HEK293T (cell line): Measurements from ENCODE around the gene HCK.

Experiments
- ARNT ChIP-seq: fragments of 450-650 bp; IDR thresholded peaks from 2 replicates; pipeline ENCODE4 v1.6.1; 2017; ENCODE audit warnings: mild to moderate bottlenecking
- BHLHE40 ChIP-seq: fragments of 450-650 bp; IDR thresholded peaks from 2 replicates; pipeline ENCODE4 v1.6.1; 2016; ENCODE audit warnings: mild to moderate bottlenecking, moderate library complexity, borderline replicate concordance
- ELF4 ChIP-seq: fragments of 450-650 bp; IDR thresholded peaks from 2 replicates; pipeline ENCODE4 v1.6.1; 2017; ENCODE audit warnings: antibody characterized with exemption
- FOXA1 ChIP-seq: fragments of 450-650 bp; IDR thresholded peaks from 2 replicates; pipeline ENCODE4 v1.6.1; 2016; ENCODE audit warnings: mild to moderate bottlenecking
- FOXK2 ChIP-seq: fragments of 450-650 bp; IDR thresholded peaks from 2 replicates; pipeline ENCODE4 v1.6.1; 2016; ENCODE audit warnings: mild to moderate bottlenecking
- SP1 ChIP-seq: fragments of 450-650 bp; IDR thresholded peaks from 2 replicates; pipeline ENCODE4 v1.6.1; 2017
- SUZ12 ChIP-seq: fragments of 450-650 bp; IDR thresholded peaks from 2 replicates; pipeline ENCODE4 v1.6.1; 2016; ENCODE audit warnings: mild to moderate bottlenecking
- TARDBP ChIP-seq: fragments of 450-650 bp; IDR thresholded peaks from 2 replicates; pipeline ENCODE4 v1.6.1; 2016

DNA sequence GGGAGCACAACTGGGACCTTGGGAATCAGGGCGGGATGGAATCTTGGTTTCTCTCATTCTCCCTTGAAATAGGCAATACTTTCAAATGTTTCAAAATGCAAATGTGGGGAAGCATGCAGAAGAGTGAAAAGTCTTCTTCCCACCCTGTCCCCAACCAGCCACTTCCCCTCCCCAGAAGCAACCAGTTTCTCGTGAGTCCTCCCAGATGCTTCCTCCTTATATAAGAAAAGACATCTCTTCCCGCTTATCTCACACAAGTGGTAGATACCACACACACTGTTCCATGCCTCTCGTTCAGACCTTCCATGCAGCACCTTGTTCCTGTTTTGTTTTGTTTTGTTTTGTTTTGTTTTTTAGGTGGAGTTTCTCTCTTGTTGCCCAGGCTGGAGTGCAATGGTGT is 25.1 kb downstream of the HCK start:
- TF ChIP-seq SUZ12 (no peak), FOXK2 (no peak), FOXA1 (no peak), SP1 (no peak), ELF4 (no peak), BHLHE40 (no peak), TARDBP (no peak), ARNT (no peak)
